HL-60 (cell line): ENCODE results near the gene ALKAL2.

ENCODE experiments used
- CTCF ChIP-seq: IDR thresholded peaks from one replicate; pipeline ENCODE4 v1.5.1; 2011; ENCODE audit warnings: low read length, control low read depth, inconsistent platforms; ENCODE audit not compliant: insufficient read depth
- POLR2AphosphoS5 ChIP-seq: IDR thresholded peaks from 2 replicates; pipeline ENCODE4 v1.6.1; 2012; ENCODE audit warnings: low read depth
- TF ChIP-seq, protein P1 (sequence below): IDR thresholded peaks from 2 replicates; pipeline ENCODE4 v1.6.1; 2012; ENCODE audit warnings: low read depth; ENCODE audit not compliant: insufficient replicate concordance

DNA sequence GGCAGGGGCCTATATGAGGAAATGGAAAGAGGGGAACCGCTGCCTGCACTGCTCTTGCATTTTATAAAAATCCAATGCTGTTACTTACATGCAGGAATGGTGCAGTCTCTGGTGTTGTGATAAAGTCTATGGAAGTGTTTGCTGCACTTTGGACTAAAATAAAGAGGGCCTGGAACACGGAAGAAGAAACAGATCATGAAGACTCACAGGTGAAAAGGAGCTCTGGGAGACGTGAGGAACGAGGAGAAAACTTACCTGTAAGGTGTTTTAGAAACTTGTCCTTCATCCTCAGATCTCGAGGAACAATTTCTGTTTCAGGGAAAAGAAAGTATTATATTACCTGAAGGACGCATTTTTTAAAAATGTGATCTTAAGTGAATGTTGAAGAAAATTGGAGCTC, 1.9 kb downstream of the ALKAL2 start:
- TF ChIP-seq CTCF (no peak), POLR2AphosphoS5 (no peak)
- TF ChIP-seq, protein P1, sequence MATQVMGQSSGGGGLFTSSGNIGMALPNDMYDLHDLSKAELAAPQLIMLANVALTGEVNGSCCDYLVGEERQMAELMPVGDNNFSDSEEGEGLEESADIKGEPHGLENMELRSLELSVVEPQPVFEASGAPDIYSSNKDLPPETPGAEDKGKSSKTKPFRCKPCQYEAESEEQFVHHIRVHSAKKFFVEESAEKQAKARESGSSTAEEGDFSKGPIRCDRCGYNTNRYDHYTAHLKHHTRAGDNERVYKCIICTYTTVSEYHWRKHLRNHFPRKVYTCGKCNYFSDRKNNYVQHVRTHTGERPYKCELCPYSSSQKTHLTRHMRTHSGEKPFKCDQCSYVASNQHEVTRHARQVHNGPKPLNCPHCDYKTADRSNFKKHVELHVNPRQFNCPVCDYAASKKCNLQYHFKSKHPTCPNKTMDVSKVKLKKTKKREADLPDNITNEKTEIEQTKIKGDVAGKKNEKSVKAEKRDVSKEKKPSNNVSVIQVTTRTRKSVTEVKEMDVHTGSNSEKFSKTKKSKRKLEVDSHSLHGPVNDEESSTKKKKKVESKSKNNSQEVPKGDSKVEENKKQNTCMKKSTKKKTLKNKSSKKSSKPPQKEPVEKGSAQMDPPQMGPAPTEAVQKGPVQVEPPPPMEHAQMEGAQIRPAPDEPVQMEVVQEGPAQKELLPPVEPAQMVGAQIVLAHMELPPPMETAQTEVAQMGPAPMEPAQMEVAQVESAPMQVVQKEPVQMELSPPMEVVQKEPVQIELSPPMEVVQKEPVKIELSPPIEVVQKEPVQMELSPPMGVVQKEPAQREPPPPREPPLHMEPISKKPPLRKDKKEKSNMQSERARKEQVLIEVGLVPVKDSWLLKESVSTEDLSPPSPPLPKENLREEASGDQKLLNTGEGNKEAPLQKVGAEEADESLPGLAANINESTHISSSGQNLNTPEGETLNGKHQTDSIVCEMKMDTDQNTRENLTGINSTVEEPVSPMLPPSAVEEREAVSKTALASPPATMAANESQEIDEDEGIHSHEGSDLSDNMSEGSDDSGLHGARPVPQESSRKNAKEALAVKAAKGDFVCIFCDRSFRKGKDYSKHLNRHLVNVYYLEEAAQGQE: no peak
